Central memory CD8-positive, alpha-beta T cell (primary cell): ENCODE results near the gene MAP2K5.

Experiments used
- ATAC-seq: fragments of 150-1000 bp; cut with Tn5 transposase; replicated peaks from 2 replicates; pipeline ENCODE4 v1.10.0; 2022; ENCODE audit warnings: mild to moderate bottlenecking, moderate FRiP score, moderate number of reproducible peaks; ENCODE audit not compliant: poor library complexity, severe bottlenecking; ENCODE audit errors: extremely low read depth
- DNase-seq, 2 donors: peaks; one replicate each; pipeline ENCODE4 v3.0.0; 2021; ENCODE audit warnings: low spot score in 2 of 2
- H3K27ac Mint-ChIP-seq: one replicate; pipeline ENCODE4 v1.8.0; 2022; ENCODE audit warnings: low read depth, mild to moderate bottlenecking, moderate library complexity, mixed read lengths
- H3K27me3 Mint-ChIP-seq: one replicate; pipeline ENCODE4 v1.8.0; 2022; ENCODE audit warnings: mixed read lengths
- H3K36me3 Mint-ChIP-seq: one replicate; pipeline ENCODE4 v1.8.0; 2022; ENCODE audit warnings: mild to moderate bottlenecking, moderate library complexity, mixed read lengths; ENCODE audit not compliant: insufficient read depth
- H3K4me1 Mint-ChIP-seq: one replicate; pipeline ENCODE4 v1.8.0; 2022; ENCODE audit warnings: mixed read lengths
- H3K4me3 Mint-ChIP-seq: one replicate; pipeline ENCODE4 v1.8.0; 2022; ENCODE audit warnings: mild to moderate bottlenecking, moderate library complexity, mixed read lengths
- H3K9me3 Mint-ChIP-seq: one replicate; pipeline ENCODE4 v1.8.0; 2022; ENCODE audit warnings: mixed read lengths

Gene MAP2K5

GRCh38 chr15:67832897-67833709 is 290.6 kb downstream of the MAP2K5 start:
- peaks cover 11% of the 10 kb centered on the region for H3K36me3 Mint-ChIP-seq
- peaks cover 43% of the 10 kb centered on the region for H3K4me1 Mint-ChIP-seq
- no peaks in the 10 kb centered on the region for H3K9me3 Mint-ChIP-seq
- no peak for DNase-seq
- no peak for ATAC-seq
- peak overlapping the region; percentile 81 for H3K4me3 Mint-ChIP-seq
- H3K27ac Mint-ChIP-seq, result peak overlapping the region; percentile 19
- peaks cover 82% of the 10 kb centered on the region for H3K27me3 Mint-ChIP-seq

DNA sequence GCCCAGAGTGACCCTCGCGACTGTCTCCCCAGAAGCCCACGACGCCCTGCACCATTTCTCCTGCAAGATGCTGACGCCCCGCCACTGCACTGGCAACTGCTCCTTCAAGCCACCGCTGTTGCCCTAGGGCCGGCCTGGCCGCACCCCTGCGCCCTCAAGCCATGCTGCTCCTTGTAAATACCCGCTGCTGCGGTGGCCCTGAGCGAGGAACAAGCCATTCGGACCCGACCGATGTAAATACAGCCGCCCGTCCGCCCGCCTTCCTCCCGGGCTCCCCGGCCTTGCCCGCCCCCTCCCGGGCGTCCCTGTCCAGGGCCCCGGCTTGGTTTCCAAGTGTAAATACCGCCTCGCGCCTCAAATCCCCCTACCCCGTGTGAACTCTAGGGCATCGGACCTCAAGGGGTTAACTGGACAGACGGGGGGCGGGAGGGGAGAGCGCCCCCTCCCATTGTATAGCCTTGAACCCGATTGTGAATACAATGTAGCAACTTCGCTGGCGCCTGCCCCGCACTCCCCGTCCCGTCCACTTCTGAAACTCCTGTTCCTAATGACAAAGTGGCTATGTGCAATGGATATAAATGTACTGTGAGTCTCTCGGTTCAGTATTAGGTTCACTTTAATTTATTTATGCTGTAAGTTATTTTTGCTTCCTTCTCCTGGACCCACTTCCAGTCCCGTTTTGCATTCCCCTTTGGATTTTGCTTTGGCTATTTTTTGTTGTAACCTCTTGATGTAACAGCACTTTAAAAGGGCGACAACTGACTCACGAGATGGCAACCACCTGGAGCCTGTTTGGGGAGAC is 291.4 kb downstream of the MAP2K5 start:
- H3K27ac Mint-ChIP-seq, result no peak overlapping the region
- peaks cover 39% of the 10 kb centered on the region for H3K4me1 Mint-ChIP-seq
- DNase-seq (no peak), ATAC-seq (peak; percentile 21)
- peaks cover 74% of the 10 kb centered on the region for H3K27me3 Mint-ChIP-seq
- H3K9me3 Mint-ChIP-seq, result no peaks in the 10 kb centered on the region
- H3K4me3 Mint-ChIP-seq, result peak overlapping the region; percentile 81
- peaks cover 7% of the 10 kb centered on the region for H3K36me3 Mint-ChIP-seq

- H3K4me1 Mint-ChIP-seq, result peaks cover 44% of the 10 kb centered on the region
- H3K4me3 Mint-ChIP-seq, result peak overlapping the region; percentile 81
- H3K36me3 Mint-ChIP-seq, result peaks cover 9% of the 10 kb centered on the region
- H3K27me3 Mint-ChIP-seq, result peaks cover 65% of the 10 kb centered on the region
- no peak for DNase-seq
- peak; percentile 5 for ATAC-seq
- H3K27ac Mint-ChIP-seq, result no peak overlapping the region
- H3K9me3 Mint-ChIP-seq, result no peaks in the 10 kb centered on the region
Measured at GRCh38 chr15:67834581-67835296, 292.2 kb downstream of the MAP2K5 start.

DNA sequence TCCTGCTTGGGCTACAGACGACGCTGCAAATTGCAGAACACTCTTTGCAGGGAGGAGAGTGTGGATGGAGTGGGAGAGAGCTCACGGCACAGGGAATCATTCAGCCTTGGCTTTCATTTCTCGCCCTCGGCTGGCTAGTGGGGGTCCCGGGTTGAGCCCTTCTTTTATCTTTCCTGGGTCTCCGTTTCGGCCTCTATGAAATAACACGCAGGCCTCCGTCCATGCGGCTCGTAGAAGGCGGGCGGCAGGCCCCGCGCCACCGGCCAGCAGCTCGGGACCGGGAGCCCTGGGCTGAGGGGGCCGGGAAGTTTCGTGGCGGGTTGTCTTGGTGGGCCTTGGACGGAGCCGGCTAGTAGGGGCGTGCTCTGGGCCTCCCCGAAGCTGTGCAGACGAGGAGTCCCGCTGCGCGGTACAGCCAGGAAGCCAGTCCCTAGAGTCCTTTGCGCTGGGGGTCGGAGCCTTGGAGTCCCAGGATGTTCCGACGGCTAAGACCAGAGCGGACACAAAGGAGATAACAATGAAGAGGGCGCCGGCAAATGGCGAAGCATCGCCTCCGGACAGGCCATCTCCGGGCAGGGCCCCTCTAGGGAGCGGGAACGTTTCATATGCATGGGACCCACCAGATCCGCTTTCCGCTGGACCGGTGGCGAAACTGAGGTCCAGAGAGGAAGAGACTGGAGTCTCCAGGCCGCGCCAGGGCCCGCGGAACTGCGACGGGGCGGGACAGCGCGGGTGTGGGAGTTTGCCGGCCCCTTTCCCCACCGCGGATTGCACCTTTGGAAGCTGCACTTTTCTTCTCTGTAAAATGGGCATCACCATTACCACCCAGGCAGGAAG is 293.0 kb downstream of the MAP2K5 start:
- Mint-ChIP-seq H3K27ac (no peak overlapping the region), H3K4me3 (peak overlapping the region; percentile 81), H3K27me3 (peaks cover 58% of the 10 kb centered on the region), H3K36me3 (peaks cover 17% of the 10 kb centered on the region), H3K4me1 (peaks cover 50% of the 10 kb centered on the region), H3K9me3 (no peaks in the 10 kb centered on the region)
- no peak for ATAC-seq
- no peak for DNase-seq

DNA sequence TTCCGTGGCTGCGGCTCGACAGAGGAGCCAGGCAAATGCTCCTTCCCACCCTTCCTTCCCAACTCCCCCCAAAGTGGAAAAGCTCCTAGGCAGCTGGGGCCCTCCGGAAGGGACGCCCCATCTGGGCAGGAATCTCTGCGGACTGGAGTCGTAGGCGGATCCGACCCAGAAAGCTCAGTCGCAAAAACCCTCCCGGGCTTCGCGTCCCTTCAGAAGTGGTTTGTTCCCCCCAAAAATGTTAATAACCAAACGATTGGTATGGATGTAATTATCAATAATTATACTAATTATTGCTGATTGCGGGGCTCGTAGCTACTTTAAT is 293.6 kb downstream of the MAP2K5 start:
- H3K36me3 Mint-ChIP-seq, result peaks cover 21% of the 10 kb centered on the region
- DNase-seq (no peak), ATAC-seq (no peak)
- H3K4me1 Mint-ChIP-seq, result peaks cover 54% of the 10 kb centered on the region
- peak overlapping the region; percentile 81 for H3K4me3 Mint-ChIP-seq
- H3K27me3 Mint-ChIP-seq, result peaks cover 52% of the 10 kb centered on the region
- H3K27ac Mint-ChIP-seq, result peak overlapping the region; percentile 35
- H3K9me3 Mint-ChIP-seq, result no peaks in the 10 kb centered on the region

GRCh38 chr15:67836477-67836876 is 294.0 kb downstream of the MAP2K5 start:
- ATAC-seq (no peak), DNase-seq (no peak)
- Mint-ChIP-seq H3K4me3 (peak overlapping the region; percentile 81), H3K9me3 (no peaks in the 10 kb centered on the region), H3K27ac (peak overlapping the region; percentile 35), H3K4me1 (peaks cover 57% of the 10 kb centered on the region), H3K36me3 (peaks cover 21% of the 10 kb centered on the region), H3K27me3 (peaks cover 48% of the 10 kb centered on the region)

DNA sequence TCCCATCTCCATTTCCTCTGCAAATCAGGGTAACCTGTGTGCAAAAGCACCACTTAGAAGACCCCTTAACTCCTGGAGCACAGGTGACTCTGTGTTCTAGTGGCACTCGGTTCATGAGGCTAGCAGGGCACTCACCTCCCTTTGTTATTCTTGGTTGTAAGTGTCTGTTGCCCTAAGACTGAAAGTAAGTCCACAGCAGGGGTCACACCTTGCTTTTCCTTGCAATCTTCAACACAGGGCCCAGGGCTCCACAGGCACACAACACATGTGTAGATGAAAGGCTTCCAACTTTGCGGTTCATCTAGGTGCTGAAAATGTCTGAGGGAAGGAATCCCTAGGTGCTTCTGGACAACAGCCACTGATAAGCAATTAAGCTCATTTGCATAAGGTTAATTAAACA is 294.5 kb downstream of the MAP2K5 start:
- no peak for DNase-seq
- Mint-ChIP-seq H3K27ac (no peak overlapping the region), H3K9me3 (no peaks in the 10 kb centered on the region), H3K4me3 (peak overlapping the region; percentile 81), H3K4me1 (peaks cover 57% of the 10 kb centered on the region), H3K27me3 (peaks cover 43% of the 10 kb centered on the region), H3K36me3 (peaks cover 21% of the 10 kb centered on the region)
- no peak for ATAC-seq

DNA sequence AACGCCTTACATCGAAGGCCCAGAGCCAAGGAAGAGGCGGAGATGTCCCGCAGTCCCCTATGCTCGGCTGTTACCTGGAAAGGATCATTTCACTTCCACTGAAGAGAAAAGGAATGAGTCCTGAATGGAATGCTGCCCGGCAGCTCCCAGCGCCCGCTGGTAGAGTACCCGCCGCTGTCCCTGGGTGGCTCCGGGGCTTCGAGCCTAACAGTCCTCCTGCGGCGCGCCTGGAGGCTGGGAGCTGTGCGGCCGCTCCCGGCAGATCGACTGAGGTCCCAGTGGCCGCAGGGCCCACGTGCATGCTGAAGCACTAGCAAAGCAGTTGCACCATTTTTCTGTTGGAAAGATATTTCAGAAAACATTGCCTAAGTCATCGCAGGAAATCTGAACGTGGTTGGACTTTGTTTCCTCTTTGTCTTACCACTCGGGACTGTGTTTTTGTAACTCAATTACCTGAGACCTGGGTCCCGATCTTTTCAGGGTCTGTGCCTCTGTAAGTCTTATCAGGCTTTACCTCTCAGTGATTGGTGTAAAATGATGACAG is 296.4 kb downstream of the MAP2K5 start:
- DNase-seq (no peak), ATAC-seq (no peak)
- H3K27ac Mint-ChIP-seq, result peak overlapping the region; percentile 100

DNA sequence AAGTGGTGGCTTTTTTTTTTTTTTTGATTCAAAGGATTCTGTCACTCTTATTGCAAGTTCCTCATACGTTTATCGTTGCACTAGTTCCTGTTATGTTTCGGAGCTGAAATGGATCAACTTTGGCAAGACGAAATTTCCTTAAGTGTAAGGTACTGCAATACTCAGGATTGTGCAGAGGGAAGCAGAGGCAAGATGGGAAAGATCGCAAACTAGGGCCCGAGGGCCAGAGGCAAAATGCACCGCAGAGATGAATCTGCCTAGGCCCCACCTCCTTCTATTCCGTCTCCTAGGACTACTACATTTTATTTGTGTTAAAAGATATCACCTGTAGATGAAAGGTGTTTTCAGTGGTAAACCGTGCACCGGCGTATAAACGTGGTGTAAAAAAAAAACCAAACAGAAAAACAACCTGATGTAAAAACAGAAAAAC is 297.0 kb downstream of the MAP2K5 start:
- peak in 1 of 2 donors; percentile 43 for DNase-seq
- H3K27me3 Mint-ChIP-seq, result peaks cover 18% of the 10 kb centered on the region
- ATAC-seq, result peak; percentile 46
- peak overlapping the region; percentile 100 for H3K27ac Mint-ChIP-seq
- no peaks in the 10 kb centered on the region for H3K9me3 Mint-ChIP-seq
- peaks cover 21% of the 10 kb centered on the region for H3K36me3 Mint-ChIP-seq
- H3K4me1 Mint-ChIP-seq, result peaks cover 39% of the 10 kb centered on the region
- peak overlapping the region; percentile 91 for H3K4me3 Mint-ChIP-seq

More for the DNA sequence above, 296.4 kb downstream of the MAP2K5 start:
- H3K4me1 Mint-ChIP-seq, result peaks cover 46% of the 10 kb centered on the region
- H3K4me3 Mint-ChIP-seq, result peak overlapping the region; percentile 91
- H3K27me3 Mint-ChIP-seq, result peaks cover 24% of the 10 kb centered on the region
- H3K36me3 Mint-ChIP-seq, result peaks cover 21% of the 10 kb centered on the region
- no peaks in the 10 kb centered on the region for H3K9me3 Mint-ChIP-seq

DNA sequence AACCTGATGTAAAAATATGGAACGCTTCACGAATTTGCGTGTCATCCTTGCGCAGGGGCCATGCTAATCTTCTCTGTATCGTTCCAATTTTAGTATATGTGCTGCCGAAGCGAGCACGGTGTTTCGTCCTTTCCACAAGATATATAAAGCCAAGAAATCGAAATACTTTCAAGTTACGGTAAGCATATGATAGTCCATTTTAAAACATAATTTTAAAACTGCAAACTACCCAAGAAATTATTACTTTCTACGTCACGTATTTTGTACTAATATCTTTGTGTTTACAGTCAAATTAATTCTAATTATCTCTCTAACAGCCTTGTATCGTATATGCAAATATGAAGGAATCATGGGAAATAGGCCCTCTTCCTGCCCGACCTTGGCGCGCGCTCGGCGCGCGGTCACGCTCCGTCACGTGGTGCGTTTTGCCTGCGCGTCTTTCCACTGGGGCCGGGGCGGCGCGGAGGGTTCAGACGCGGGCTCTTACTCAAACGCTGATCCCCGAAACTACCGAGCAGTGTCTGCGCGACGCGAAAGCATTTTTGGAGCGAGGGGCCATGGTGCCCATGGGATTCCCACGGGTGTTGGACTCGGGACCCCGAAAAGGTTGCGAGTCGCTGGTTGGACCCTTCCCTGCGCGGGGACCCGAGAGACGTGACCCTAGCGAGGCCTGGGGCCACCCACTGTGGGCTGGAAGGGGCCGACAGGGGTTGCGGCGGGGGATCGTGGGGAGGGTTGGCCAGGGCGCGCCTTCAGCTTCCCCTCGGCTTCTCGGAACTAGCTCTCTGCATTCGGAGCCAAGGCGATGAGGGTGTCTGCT is 297.6 kb downstream of the MAP2K5 start, which contains the start of gene RNU6-1:
RNU6-1 (minus strand) TSS at position 117 of the 820 bp plus-strand sequence.
- peak; percentile 91 to 94 for DNase-seq
- Mint-ChIP-seq H3K27ac (peak within 1 kb of the TSS; percentile 100), H3K9me3 (no peaks in the 10 kb centered on the region), H3K4me3 (peak within 1 kb of the TSS; percentile 91), H3K4me1 (peaks cover 34% of the 10 kb centered on the region), H3K27me3 (peaks cover 11% of the 10 kb centered on the region), H3K36me3 (peaks cover 21% of the 10 kb centered on the region)
- peak; percentile 91 for ATAC-seq
